ENCODE measurements around the gene HAL.

Gene HAL

GRCh38 chr12:95996034-95996658 lies at the start of gene HAL:
Gene HAL (minus strand): TSS chr12:95996344. CDS start chr12:95995910, 434 bp downstream.
- DNase-seq, result peak; percentile 96

GRCh38 chr12:96045566-96045965 lies 49.4 kb upstream of the HAL start:
- DNase-seq, result no peak

GRCh38 chr12:96044943-96045290 lies 48.8 kb upstream of the HAL start:
- no peak for DNase-seq

DNA sequence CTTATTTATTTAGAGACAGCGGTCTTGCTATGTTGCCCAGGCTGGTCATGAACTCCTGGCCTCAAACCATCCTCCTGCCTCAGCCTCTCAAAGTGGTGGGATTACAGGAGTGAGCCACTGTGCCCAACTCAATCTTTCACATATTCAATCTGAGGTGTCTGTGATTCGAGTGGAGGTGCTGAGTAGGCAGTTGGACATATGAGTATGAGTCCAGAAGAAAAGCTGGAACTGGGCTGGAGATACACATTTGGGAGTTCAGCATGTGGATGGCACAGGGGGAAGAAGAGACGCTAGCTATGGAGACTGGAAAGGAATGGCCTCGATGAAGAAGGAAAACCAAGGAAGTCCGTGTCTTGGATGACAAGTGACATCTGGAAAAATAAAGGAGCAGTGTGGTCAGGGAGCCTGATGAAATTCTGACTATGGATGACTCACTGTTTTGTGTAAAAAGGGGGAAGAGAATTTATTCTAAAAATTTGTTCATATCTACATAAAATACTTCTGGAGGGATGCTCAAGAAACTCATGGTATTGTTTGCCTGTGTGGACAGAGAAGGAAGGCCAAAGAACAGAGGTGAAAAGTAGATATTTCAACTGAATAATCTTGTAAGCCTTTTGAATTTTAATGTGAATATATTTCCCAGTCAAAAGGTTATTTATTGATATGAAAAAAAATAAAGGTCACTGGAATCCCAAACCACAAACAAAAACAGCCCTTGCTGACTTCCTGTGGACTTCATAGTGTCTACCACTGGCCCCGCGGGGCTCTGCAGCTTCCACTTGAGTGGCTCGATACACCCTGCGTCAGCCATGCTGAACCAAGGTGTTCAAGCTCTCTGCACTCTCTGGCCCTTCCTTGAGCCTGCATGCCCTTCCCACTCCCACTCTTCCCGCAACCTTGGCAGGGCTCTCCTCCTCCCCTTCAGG lies 48.1 kb upstream of the HAL start:
- DNase-seq, result peak; percentile 37

GRCh38 chr12:96041181-96041580 lies 45.0 kb upstream of the HAL start:
- no peak for DNase-seq

GRCh38 chr12:96040305-96041133 lies 44.4 kb upstream of the HAL start:
- DNase-seq, result no peak

DNA sequence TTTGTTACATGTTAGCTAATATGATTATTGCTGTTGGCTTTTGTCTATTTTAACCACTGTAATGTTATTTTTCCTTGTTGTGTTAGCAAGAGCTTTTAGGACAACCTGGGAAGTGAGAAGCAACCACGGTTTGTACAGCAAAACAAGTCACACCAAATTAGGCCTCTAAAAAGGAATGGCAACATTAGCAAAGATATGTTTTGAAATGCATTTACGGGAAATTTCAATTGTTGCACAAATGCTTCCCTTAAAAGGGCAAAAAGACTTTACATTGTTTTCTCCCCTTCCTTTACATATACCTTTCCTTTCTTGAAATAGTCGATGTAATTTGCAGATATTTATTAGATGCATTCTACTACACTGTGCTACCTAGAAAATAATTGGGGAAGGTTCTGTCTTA lies 43.4 kb upstream of the HAL start:
- DNase-seq, result no peak

- DNase-seq, result no peak
These were observed 40.8 kb upstream of the HAL start for GRCh38 chr12:96036765-96037455.

GRCh38 chr12:96035283-96036236 lies 39.4 kb upstream of the HAL start, which contains the start of gene LTA4H:
Gene LTA4H (minus strand): TSS chr12:96035587. CDS start chr12:96035519, 68 bp downstream.
- DNase-seq, result peak; percentile 96

GRCh38 chr12:96034621-96035282 lies 38.6 kb upstream of the HAL start:
- DNase-seq, result no peak

GRCh38 chr12:96033549-96034389 lies 37.6 kb upstream of the HAL start:
- no peak for DNase-seq

DNA sequence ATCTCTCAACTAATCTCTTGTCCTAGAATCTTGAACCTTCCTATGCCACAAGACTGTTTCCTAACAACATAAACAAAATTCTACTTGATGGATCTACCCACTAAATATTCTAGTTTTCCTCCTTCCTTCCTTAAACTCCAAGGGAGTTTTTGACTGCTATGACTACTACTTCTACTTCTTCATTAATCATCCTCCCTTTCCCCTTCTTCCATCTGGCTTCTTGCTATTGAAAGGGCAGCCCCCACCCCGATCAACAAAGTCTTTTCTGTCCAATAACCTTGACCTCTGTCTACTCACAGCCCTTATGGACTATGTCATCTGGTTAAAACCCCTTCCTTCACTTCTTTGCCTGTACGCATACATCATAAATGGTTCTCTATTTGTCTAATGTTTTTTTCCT lies 33.7 kb upstream of the HAL start:
- peak; percentile 22 for DNase-seq

DNA sequence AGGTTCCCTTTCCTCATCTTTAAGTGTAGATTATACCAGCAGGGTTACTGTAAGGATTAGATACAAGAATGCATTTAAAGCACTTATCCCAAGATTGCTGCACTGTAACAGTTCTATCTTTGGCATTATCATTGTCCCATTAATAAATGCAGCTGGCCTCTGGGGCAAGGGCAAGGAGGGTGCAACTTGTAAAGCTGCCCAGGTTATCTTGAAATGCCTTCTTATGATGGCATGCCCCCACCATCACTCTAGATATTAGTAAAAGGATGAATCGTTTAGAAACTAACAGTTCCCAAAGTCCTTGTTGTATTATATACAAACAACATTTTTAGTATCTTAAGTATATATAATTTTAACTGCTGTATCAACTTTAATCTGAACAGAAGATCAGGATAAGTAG lies 32.4 kb upstream of the HAL start:
- no peak for DNase-seq

DNA sequence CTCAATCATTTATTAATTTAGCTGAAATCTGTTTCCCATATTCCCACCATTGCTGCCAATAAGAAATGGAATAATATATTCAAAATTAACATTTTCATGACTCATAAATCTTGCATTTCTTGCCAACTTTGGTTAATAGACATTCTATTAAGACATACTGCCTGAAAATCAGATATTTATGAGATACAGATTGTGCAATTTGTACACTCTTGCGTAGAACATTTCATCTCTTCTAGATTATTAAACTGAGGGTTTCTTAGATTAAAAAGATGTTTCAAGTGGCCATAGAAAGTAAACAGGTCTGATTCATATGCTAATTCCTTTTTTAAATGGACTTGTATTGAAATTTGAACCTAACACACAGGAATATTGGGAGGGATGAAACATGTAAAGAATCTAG lies 30.2 kb upstream of the HAL start:
- no peak for DNase-seq

DNA sequence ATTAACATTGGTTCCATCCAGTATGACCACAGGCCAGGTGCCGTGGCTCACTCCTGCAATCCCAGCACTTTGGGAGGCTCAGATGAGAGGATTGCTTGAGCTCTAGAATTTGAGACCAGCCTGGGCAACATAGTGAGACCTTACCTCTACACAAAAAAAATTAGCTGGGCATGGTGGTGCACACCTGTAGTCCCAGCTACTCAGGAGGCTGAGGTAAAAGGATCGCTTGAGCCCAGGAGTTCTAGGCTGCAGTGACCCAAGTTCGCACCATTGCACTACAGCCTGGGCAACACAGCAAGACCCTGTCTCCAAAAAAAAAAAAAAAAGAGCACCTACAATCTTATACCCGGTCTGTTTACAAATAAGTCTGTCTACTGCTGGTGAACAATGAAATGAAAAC lies 29.4 kb upstream of the HAL start:
- no peak for DNase-seq

DNA sequence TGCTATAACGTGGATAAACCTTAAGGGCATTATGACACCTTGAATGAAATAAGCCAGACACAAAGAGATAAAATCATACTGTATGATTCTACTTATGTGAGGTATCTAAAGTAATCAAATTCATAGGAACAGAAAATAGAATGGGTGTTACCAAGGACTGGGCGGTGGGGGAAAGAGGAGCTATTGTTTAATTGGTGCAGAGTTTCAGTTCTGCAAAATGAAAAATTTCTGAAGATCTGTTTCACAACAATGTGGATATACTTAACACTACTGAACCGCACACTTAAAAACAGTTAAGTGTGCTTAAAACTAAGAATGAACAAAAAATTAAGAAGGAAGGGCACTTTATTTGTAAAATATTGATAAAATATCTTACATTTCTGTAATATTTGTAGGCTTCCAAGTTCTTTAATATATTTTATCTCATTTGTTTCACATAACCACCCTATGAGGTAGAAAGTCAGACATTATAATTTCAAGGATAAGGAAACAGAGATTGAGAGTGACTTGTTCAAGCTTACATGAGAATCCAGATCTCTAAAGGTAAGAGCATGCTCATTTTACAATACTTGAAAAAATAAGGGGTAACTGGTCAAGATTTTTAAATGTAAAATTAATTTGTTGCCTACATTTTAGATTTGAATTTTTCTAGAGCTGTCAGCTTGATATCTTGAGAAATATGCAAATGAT lies 24.3 kb upstream of the HAL start:
- DNase-seq, result peak; percentile 92

DNA sequence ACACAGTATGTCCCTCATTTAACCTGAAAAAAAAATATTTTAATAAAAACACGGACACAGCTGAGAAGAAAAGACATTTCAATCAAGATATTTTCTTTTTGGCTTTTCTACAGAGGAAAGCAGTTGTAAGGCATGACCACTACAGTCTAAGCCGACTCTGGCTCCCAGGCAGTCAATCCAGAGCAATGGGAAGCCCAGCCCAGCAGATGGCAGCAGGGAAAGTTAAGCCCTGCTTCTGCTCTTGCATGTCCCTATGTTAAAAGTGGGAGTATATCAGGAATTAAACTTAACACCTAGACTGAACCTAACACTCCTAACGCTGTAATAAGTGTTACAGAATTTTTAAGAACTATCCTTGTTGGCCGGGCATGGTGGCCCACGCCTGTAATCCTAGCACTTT lies 19.5 kb upstream of the HAL start:
- peak; percentile 33 for DNase-seq

DNA sequence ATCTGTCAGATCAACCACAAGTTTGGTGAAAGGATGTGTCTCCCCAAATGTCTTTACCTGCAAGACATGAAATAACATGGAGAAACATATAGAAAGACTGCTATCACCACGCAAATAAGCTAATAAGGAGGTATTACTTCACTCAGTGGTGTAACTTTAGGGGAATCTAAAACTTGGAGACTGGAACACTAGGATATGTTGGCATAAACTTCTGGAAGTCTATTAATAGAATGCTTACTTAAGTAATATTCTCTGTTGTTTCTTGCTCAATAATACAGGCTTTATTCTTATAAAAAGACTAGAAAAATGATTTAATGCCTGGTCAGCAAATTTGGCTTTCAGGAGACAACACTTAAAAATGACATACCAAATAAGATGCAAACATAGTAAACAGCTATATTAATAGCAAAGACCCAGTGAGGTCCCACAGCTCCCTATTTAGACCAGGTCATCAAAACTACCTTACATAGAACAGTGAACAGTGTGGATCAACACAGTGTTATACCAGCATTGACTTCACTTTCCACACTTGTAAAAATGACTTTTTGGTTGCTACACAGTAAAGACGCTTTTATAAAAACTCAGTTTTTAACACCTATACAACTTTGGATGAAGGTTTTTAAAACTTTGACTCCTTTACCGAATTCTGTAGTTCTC lies 18.9 kb upstream of the HAL start:
- DNase-seq, result no peak

DNA sequence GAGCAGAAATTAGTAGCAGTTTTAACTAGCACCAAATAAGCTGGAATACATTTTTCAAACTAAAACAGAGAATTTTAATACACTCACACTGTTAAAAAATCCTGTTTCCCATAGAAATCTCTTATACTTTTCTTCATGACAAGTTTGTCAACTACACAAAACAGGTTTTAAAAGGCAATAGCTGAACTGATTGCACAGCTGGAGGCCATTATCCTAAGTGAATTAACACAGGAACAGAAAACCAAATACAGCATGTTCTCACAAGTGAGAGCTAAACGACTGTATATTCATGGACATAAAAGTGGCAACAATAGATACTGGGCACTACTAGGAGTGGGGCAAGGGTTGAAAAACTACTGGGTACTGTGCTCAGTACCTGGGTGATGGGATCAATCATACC lies 11.6 kb upstream of the HAL start:
- DNase-seq, result no peak
